OCI-LY7 (cell line): ENCODE measurements around the gene CAND2. TPM values are rescaled to one million over a fixed set of nuclear protein-coding genes. Genes with fewer than 3 reads are reported as not detected.

Source experiments
- BruUV-seq: library from RNA; stranded (reverse); fragments of 400-500 nt; replicated peaks from 2 replicates; lab custom pipeline; 2021; lab: Mats Ljungman, UMichigan
- CTCF ChIA-PET: fragments of 300-600 bp; sonication (Branson Sonifier 250); formaldehyde crosslinking; loops from one replicate; lab custom pipeline; 2022; ENCODE audit warnings: antibody characterized with exemption; ENCODE audit not compliant: unreplicated experiment; lab: Charles Lee
- POLR2A ChIA-PET: fragments of 300-600 bp; sonication (Branson Sonifier 250); formaldehyde crosslinking; loops from one replicate; lab custom pipeline; 2022; ENCODE audit warnings: antibody characterized with exemption; lab: Charles Lee
- DNase-seq: peaks from one replicate; pipeline ENCODE4 v3.0.0-alpha.2; 2015; ENCODE audit warnings: low spot score
- H2AFZ ChIP-seq: fragments of 200-600 bp; sonication (generic), shearing (Covaris generic); 2 replicates; pipeline ENCODE4 v1.6.1; 2014; ENCODE audit warnings: mild to moderate bottlenecking, antibody characterized with exemption, low read length, moderate library complexity
- H3K27ac ChIP-seq: fragments of 200-600 bp; sonication (generic); 2 replicates; pipeline ENCODE4 v1.5.1; 2014; ENCODE audit warnings: mixed run types, low read depth, mild to moderate bottlenecking, moderate library complexity, low read length, inconsistent platforms; ENCODE audit not compliant: poor library complexity, severe bottlenecking
- H3K36me3 ChIP-seq: fragments of 200-600 bp; sonication (generic); 2 replicates; pipeline ENCODE4 v1.6.1; 2014; ENCODE audit warnings: mild to moderate bottlenecking, antibody characterized with exemption, low read length, moderate library complexity, mixed read lengths; ENCODE audit not compliant: insufficient read depth
- H3K4me1 ChIP-seq: fragments of 200-600 bp; sonication (generic); 2 replicates; pipeline ENCODE4 v1.5.1; 2014; ENCODE audit warnings: mild to moderate bottlenecking, low read length; ENCODE audit not compliant: insufficient read depth, poor library complexity, severe bottlenecking
- H3K4me2 ChIP-seq: fragments of 200-600 bp; sonication (generic); 2 replicates; pipeline ENCODE4 v1.6.1; 2014; ENCODE audit warnings: mild to moderate bottlenecking, low read length
- H3K4me3 ChIP-seq: fragments of 200-600 bp; sonication (generic); 2 replicates; pipeline ENCODE4 v1.5.1; 2014; ENCODE audit warnings: mild to moderate bottlenecking, low read depth, low read length; ENCODE audit not compliant: poor library complexity, severe bottlenecking
- H3K79me2 ChIP-seq: fragments of 200-600 bp; sonication (generic); 2 replicates; pipeline ENCODE4 v1.6.1; 2016; ENCODE audit warnings: low read depth, mild to moderate bottlenecking, low read length, moderate library complexity, mixed read lengths; ENCODE audit not compliant: insufficient read depth
- H3K9me2 ChIP-seq: fragments of 200-600 bp; sonication (generic); 2 replicates; pipeline ENCODE4 v1.6.1; 2016; ENCODE audit warnings: mild to moderate bottlenecking, low read length, mixed read lengths; ENCODE audit not compliant: insufficient read depth
- H3K9me3 ChIP-seq: fragments of 200-600 bp; sonication (generic); 2 replicates; pipeline ENCODE4 v1.6.1; 2014; ENCODE audit warnings: mild to moderate bottlenecking, mixed run types, low read length, mixed read lengths
- H4K20me1 ChIP-seq: fragments of 200-600 bp; sonication (generic); 2 replicates; pipeline ENCODE4 v1.6.1; 2014; ENCODE audit warnings: mild to moderate bottlenecking, antibody characterized with exemption, low read length, moderate library complexity, mixed read lengths; ENCODE audit not compliant: insufficient read depth
- CTCF ChIP-seq: fragments of 200-600 bp; sonication (generic); conservative IDR thresholded peaks from 2 replicates; pipeline ENCODE4 v1.5.1; 2014; ENCODE audit warnings: mild to moderate bottlenecking, antibody characterized with exemption, low read length, moderate library complexity, mixed read lengths
- EZH2phosphoT487 ChIP-seq: fragments of 200-600 bp; sonication (generic); IDR thresholded peaks from 2 replicates; pipeline ENCODE4 v1.6.1; 2018; ENCODE audit warnings: low read depth, borderline replicate concordance, mild to moderate bottlenecking, mixed run types, antibody characterized with exemption, low read length, moderate library complexity, mixed read lengths
- intact Hi-C: fragments of 100-400 bp; cut with micrococcal nuclease; formaldehyde crosslinking; loops from one replicate; pipeline ENCODE4 v1.10.0; 2022; ENCODE audit not compliant: unreplicated experiment
- total RNA-seq, 2 experiments: library from RNA; depleted of rRNA in 1 of 2; stranded (reverse); fragments of >200 nt in 1 of 2; shearing (Covaris generic) in 1 of 2; gene quantifications; 2 replicates each; pipeline ENCODE4 v1.2.3, GENCODE V29; 2014 to 2022

CAND2 gene
- total RNA-seq, 2 experiments from 2014 or later = 4.1 to 11.0 TPM

GRCh38 chr3:12810013-12810780 is 13.7 kb downstream of the CAND2 start:
- Histone ChIP-seq H3K9me3 (no peaks in the 10 kb centered on the region), H3K4me3 (peak overlapping the region; percentile 61), H3K9me2 (no peaks in the 10 kb centered on the region), H3K36me3 (peaks cover 4% of the 10 kb centered on the region; the same call in 1 of the 2 replicates), H2AFZ (peak overlapping the region; percentile 38; the same call in 1 of the 2 replicates), H4K20me1 (0 out of 2 replicates have a peak, but pooled peaks cover 6% of the 10 kb centered on the region), H3K4me2 (peak overlapping the region; percentile 52), H3K4me1 (peaks cover 9% of the 10 kb centered on the region), H3K27ac (no peak overlapping the region), H3K79me2 (no peaks in the 10 kb centered on the region)
- POLR2A ChIA-PET = interaction anchor here (0.5 to 1.0 kb wide), 8 partner anchors 10 to 1643 kb away, joined by 3 to 6 read pairs (median 4); no protein-coding TSS in a partner anchor
- no TSS peak for BruUV-seq
- CTCF ChIA-PET = interaction anchor here (0.6 to 1.6 kb wide), 4 partner anchors 8 to 1496 kb away, joined by 3 to 20 read pairs (median 9); no protein-coding TSS in a partner anchor
- TF ChIP-seq EZH2phosphoT487 = no peak
- TF ChIP-seq CTCF = peak; percentile 70
- intact Hi-C loops = no loop called here
- DNase-seq = peak; percentile 93

- H3K4me1 ChIP-seq = peaks cover 9% of the 10 kb centered on the region
- ChIA-PET CTCF (no interaction called here), POLR2A (interaction anchor here (0.6 to 1.0 kb wide), 2 partner anchors 10 to 54 kb away, joined by 3 to 5 read pairs; no protein-coding TSS in a partner anchor)
- TF ChIP-seq CTCF (no peak), EZH2phosphoT487 (no peak)
- no peaks in the 10 kb centered on the region for H3K9me3 ChIP-seq
- H3K4me3 ChIP-seq = no peak overlapping the region
- no peak for DNase-seq
- H4K20me1 ChIP-seq = 0 out of 2 replicates have a peak, but pooled peaks cover 6% of the 10 kb centered on the region
- H3K4me2 ChIP-seq = peak overlapping the region; percentile 47; the same call in 1 of the 2 replicates
- no peak overlapping the region for H2AFZ ChIP-seq
- no peaks in the 10 kb centered on the region for H3K79me2 ChIP-seq
- BruUV-seq = no TSS peak
- peaks cover 4% of the 10 kb centered on the region; the same call in 1 of the 2 replicates for H3K36me3 ChIP-seq
- no peaks in the 10 kb centered on the region for H3K9me2 ChIP-seq
- H3K27ac ChIP-seq = no peak overlapping the region
- intact Hi-C loops = no loop called here
Observed at GRCh38 chr3:12810961-12811360, 14.5 kb downstream of the CAND2 start.
